SK-N-SH (cell line): ENCODE data around the gene RAPGEF1. TPM values are rescaled to one million over a fixed set of nuclear protein-coding genes. Genes with fewer than 3 reads are reported as not detected.

Source experiments
- CTCF ChIA-PET: fragments of 300-600, 350-600 bp; formaldehyde crosslinking; extraction: SDS; loops from one replicate; lab custom pipeline; 2021; lab: Yijun Ruan, JAX
- POLR2A ChIA-PET: fragments of 350-600 bp; sonication (Branson Sonifier 250); formaldehyde crosslinking; extraction: SDS; loops from one replicate; lab custom pipeline; 2020; ENCODE audit warnings: antibody characterized with exemption, inconsistent platforms; lab: Yijun Ruan, JAX
- DNase-seq: peaks from one replicate; pipeline ENCODE4 v3.0.0; 2012
- H2AFZ ChIP-seq: fragments of 200-600 bp; sonication (generic); 2 replicates; pipeline ENCODE4 v1.8.1; 2016; ENCODE audit warnings: antibody characterized with exemption, mild to moderate bottlenecking, low read depth
- H3F3A ChIP-seq: fragments of 200-600 bp; sonication (generic); replicated peaks from 2 replicates; pipeline ENCODE3; 2016; ENCODE audit warnings: antibody characterized with exemption, mild to moderate bottlenecking; ENCODE audit not compliant: insufficient read depth
- H3K27ac ChIP-seq, 2 experiments: fragments of 200-500 bp in 1 of 2; fragments of 200-600 bp in 1 of 2; sonication (Bioruptor generic) in 1 of 2; sonication (generic), shearing (Covaris generic) in 1 of 2; 2 replicates each; pipeline versions ENCODE4 v1.5.1 to v1.6.1; 2014 to 2016; ENCODE audit warnings: low read depth in 2 of 2, inconsistent platforms in 1 of 2, low read length in 1 of 2, mild to moderate bottlenecking in 1 of 2, mixed read lengths in 1 of 2
- H3K27me3 ChIP-seq: fragments of 200-600 bp; sonication (generic), shearing (Covaris generic); 2 replicates; pipeline ENCODE4 v1.6.1; 2016; ENCODE audit warnings: mixed run types; ENCODE audit not compliant: insufficient read depth
- H3K36me3 ChIP-seq, 2 experiments: fragments of 200-500 bp in 1 of 2; fragments of 200-600 bp in 1 of 2; sonication (Bioruptor generic) in 1 of 2; sonication (generic) in 1 of 2; replicated peaks in 1 of 2; 2 replicates each; pipeline versions ENCODE3 to v1.5.1; 2014 to 2016; ENCODE audit warnings: low read length in 1 of 2, mild to moderate bottlenecking in 1 of 2; ENCODE audit not compliant: insufficient read depth in 2 of 2, control insufficient read depth in 1 of 2
- H3K4me1 ChIP-seq, 2 experiments: fragments of 200-500 bp in 1 of 2; fragments of 200-600 bp in 1 of 2; sonication (Bioruptor generic) in 1 of 2; sonication (generic), shearing (Covaris generic) in 1 of 2; 2 replicates each; pipeline versions ENCODE4 v1.5.1 to v1.6.1; 2014 to 2016; ENCODE audit warnings: low read depth in 1 of 2, low read length in 1 of 2, mixed run types in 1 of 2; ENCODE audit not compliant: insufficient read depth in 2 of 2, control insufficient read depth in 1 of 2
- H3K4me2 ChIP-seq: fragments of 200-600 bp; sonication (generic), shearing (Covaris generic); 2 replicates; pipeline ENCODE4 v1.6.1; 2017; ENCODE audit warnings: mixed run types
- H3K4me3 ChIP-seq, 2 experiments: fragments of 200-500 bp in 1 of 2; fragments of 200-600 bp in 1 of 2; sonication (Bioruptor generic) in 1 of 2; sonication (generic), shearing (Covaris generic) in 1 of 2; 2 replicates each; pipeline versions ENCODE4 v1.5.1 to v1.8.1; 2014 to 2016; ENCODE audit warnings: low read depth in 2 of 2, inconsistent platforms in 1 of 2, low read length in 1 of 2, mild to moderate bottlenecking in 1 of 2, mixed read lengths in 1 of 2, moderate library complexity in 1 of 2
- H3K79me2 ChIP-seq: fragments of 200-600 bp; sonication (generic); 2 replicates; pipeline ENCODE4 v1.8.1; 2017; ENCODE audit warnings: mild to moderate bottlenecking; ENCODE audit not compliant: insufficient read depth
- H3K9ac ChIP-seq: fragments of 200-600 bp; sonication (generic); 2 replicates; pipeline ENCODE4 v1.6.1; 2017; ENCODE audit warnings: mixed run types
- H3K9me2 ChIP-seq: fragments of 200-600 bp; sonication (generic); 2 replicates; pipeline ENCODE4 v1.6.1; 2017; ENCODE audit warnings: mixed run types
- H3K9me3 ChIP-seq: fragments of 200-600 bp; sonication (generic); 2 replicates; pipeline ENCODE4 v1.6.1; 2017; ENCODE audit warnings: mixed run types, mild to moderate bottlenecking, moderate library complexity
- H4K20me1 ChIP-seq: fragments of 200-600 bp; sonication (generic); 2 replicates; pipeline ENCODE4 v1.6.1; 2017; ENCODE audit warnings: mild to moderate bottlenecking, mixed run types; ENCODE audit not compliant: insufficient read depth
- FOXJ3 ChIP-seq: sonication (generic); formaldehyde crosslinking; IDR thresholded peaks from 2 replicates; pipeline ENCODE4 v1.5.1; 2020; ENCODE audit warnings: mild to moderate bottlenecking, missing genetic modification reagents
- FOXM1 ChIP-seq: IDR thresholded peaks from 2 replicates; pipeline ENCODE4 v1.4.0; 2012; ENCODE audit warnings: low read depth, mild to moderate bottlenecking
- GATA2 ChIP-seq: sonication (generic); formaldehyde crosslinking; IDR thresholded peaks from 2 replicates; pipeline ENCODE4 v1.5.0; 2020; ENCODE audit warnings: mild to moderate bottlenecking, missing genetic modification reagents
- MAX ChIP-seq: IDR thresholded peaks from 2 replicates; pipeline ENCODE4 v1.4.0; 2012; ENCODE audit warnings: low read depth
- NFIC ChIP-seq: IDR thresholded peaks from 2 replicates; pipeline ENCODE4 v1.4.0; 2012; ENCODE audit warnings: borderline replicate concordance
- POLR2AphosphoS5 ChIP-seq: IDR thresholded peaks from 2 replicates; pipeline ENCODE4 v1.6.1; 2012; ENCODE audit warnings: low read depth, low read length
- REST ChIP-seq: IDR thresholded peaks from 2 replicates; pipeline ENCODE4 v1.6.1; 2012; ENCODE audit warnings: mild to moderate bottlenecking, low read depth, low read length, moderate library complexity
- YY1 ChIP-seq: IDR thresholded peaks from 2 replicates; pipeline ENCODE4 v1.4.0; 2012; ENCODE audit warnings: low read depth, mild to moderate bottlenecking
- ZBTB33 ChIP-seq: IDR thresholded peaks from 2 replicates; pipeline ENCODE4 v1.4.0; 2012; ENCODE audit warnings: low read depth, borderline replicate concordance
- WGBS: methylation state at CpG from one replicate; pipeline ENCODE4 v1.1.6; 2017; ENCODE audit warnings: low lambda C conversion rate; 5-methylcytosine and 5-hydroxymethylcytosine counted together
- polyA plus RNA-seq, 3 experiments: library from polyadenylated mRNA; depleted of rRNA; stranded (reverse); fragments of >200 nt; gene quantifications; 2 replicates each; pipeline ENCODE4 v1.2.3, GENCODE V29; 2012

RAPGEF1 gene
- polyA plus RNA-seq, 1 of the 3 experiments (the other 2 are of a cell fraction), result 26.2 TPM

GRCh38 chr9:131774636-131775035 is 34.8 kb upstream of the RAPGEF1 start:
- POLR2A ChIA-PET, result no interaction called here
- Histone ChIP-seq H3K4me3 (no peak overlapping the region), H3K36me3 (no peaks in the 10 kb centered on the region), H3K27ac (no peak overlapping the region), H3K9me3 (no peaks in the 10 kb centered on the region), H2AFZ (no peak overlapping the region), H3K27me3 (no peaks in the 10 kb centered on the region; the same call in 1 of the 2 replicates), H3K9ac (no peak overlapping the region)
- DNase-seq, result no peak
- TF ChIP-seq MAX (no peak), GATA2 (CRISPR knock-in tag) (no peak), FOXJ3 (CRISPR knock-in tag) (no peak), NFIC (no peak), YY1 (no peak), ZBTB33 (no peak), FOXM1 (no peak)
- TF ChIP-seq, all 33 proteins: peak for 0
- CTCF ChIA-PET, result interaction anchor here (0.6 to 1.6 kb wide), 5 partner anchors 8 to 485 kb away, joined by 3 to 7 read pairs (median 4); no protein-coding TSS in a partner anchor
- WGBS, result 55% methylated on average over 4 of the region's 6 CpGs
- Histone ChIP-seq H3K79me2 (no peaks in the 10 kb centered on the region), H3F3A (no peaks in the 10 kb centered on the region), H3K4me2 (no peak overlapping the region), H3K4me1 (no peaks in the 10 kb centered on the region), H4K20me1 (no peaks in the 10 kb centered on the region; the same call in 1 of the 2 replicates), H3K9me2 (no peaks in the 10 kb centered on the region)

- Histone ChIP-seq H4K20me1 (no peaks in the 10 kb centered on the region; the same call in 1 of the 2 replicates), H2AFZ (no peak overlapping the region), H3K36me3 (no peaks in the 10 kb centered on the region), H3K4me2 (no peak overlapping the region), H3F3A (no peaks in the 10 kb centered on the region), H3K9me3 (no peaks in the 10 kb centered on the region), H3K27me3 (no peaks in the 10 kb centered on the region; the same call in 1 of the 2 replicates), H3K4me3 (no peak overlapping the region), H3K27ac (no peak overlapping the region), H3K9ac (no peak overlapping the region), H3K4me1 (no peaks in the 10 kb centered on the region), H3K9me2 (no peaks in the 10 kb centered on the region), H3K79me2 (no peaks in the 10 kb centered on the region)
- ChIA-PET POLR2A (no interaction called here), CTCF (interaction anchor here (1.2 to 1.6 kb wide), 3 partner anchors 9 to 486 kb away, joined by 3 to 7 read pairs (median 5); no protein-coding TSS in a partner anchor)
- 63% methylated on average over 4 of the region's 6 CpGs for WGBS
- DNase-seq, result no peak
- TF ChIP-seq REST, result peak; percentile 96
- no peak for TF ChIP-seq POLR2AphosphoS5
These were observed 34.1 kb upstream of the RAPGEF1 start for GRCh38 chr9:131773911-131774379.
